ENCODE data around the gene GSE1.

GRCh38 chr16:85709766-85710585, 96.9 kb downstream of the GSE1 start:
- no peak for TF ChIP-seq POLR2A (IDR thresholded peaks at IDR 0.05)
- TF ChIP-seq POLR2AphosphoS5 (IDR thresholded peaks at IDR 0.05; ENCODE audit: insufficient read depth in 1 of 2, low read depth in 1 of 2), result no peak
